Osteocyte (in vitro differentiated cells): ENCODE results near the gene TMEM178B. TPM values are rescaled to one million over a fixed set of nuclear protein-coding genes. Genes with fewer than 3 reads are reported as not detected.

Source experiments
- DNase-seq: peaks from one replicate; pipeline ENCODE4 v3.0.0; 2021; ENCODE audit warnings: mixed read lengths; ENCODE audit not compliant: unreplicated experiment; ENCODE audit errors: extremely low spot score
- H3K27ac Mint-ChIP-seq: one replicate; pipeline ENCODE4 v1.8.0; 2021; ENCODE audit warnings: mild to moderate bottlenecking, mixed read lengths; ENCODE audit not compliant: unreplicated experiment
- H3K27me3 Mint-ChIP-seq: one replicate; pipeline ENCODE4 v1.8.0; 2021; ENCODE audit warnings: mixed read lengths; ENCODE audit not compliant: unreplicated experiment
- H3K36me3 Mint-ChIP-seq: one replicate; pipeline ENCODE4 v1.8.0; 2021; ENCODE audit warnings: mixed read lengths; ENCODE audit not compliant: unreplicated experiment
- H3K4me1 Mint-ChIP-seq: one replicate; pipeline ENCODE4 v1.8.0; 2021; ENCODE audit warnings: mixed read lengths; ENCODE audit not compliant: unreplicated experiment
- H3K4me3 Mint-ChIP-seq: one replicate; pipeline ENCODE4 v1.8.0; 2021; ENCODE audit warnings: mild to moderate bottlenecking, moderate library complexity, mixed read lengths; ENCODE audit not compliant: unreplicated experiment
- H3K9me3 Mint-ChIP-seq: one replicate; pipeline ENCODE4 v1.8.0; 2021; ENCODE audit warnings: mixed read lengths; ENCODE audit not compliant: unreplicated experiment
- CTCF ChIP-seq: fragments of 200-600 bp; sonication (generic); IDR thresholded peaks from 2 replicates; pipeline ENCODE4 v1.5.0; 2021; ENCODE audit warnings: antibody characterized with exemption, mild to moderate bottlenecking, moderate library complexity
- total RNA-seq: library from RNA; stranded (reverse); gene quantifications from 2 replicates; pipeline ENCODE4 v1.2.1, GENCODE V29; 2021

TMEM178B gene
- total RNA-seq, 1 donor from 2014 or later = 0.70 TPM

GRCh38 chr7:141481971-141482370 is 408.1 kb downstream of the TMEM178B start:
- Mint-ChIP-seq H3K27ac (no peak overlapping the region), H3K27me3 (no peaks in the 10 kb centered on the region), H3K4me3 (no peak overlapping the region), H3K36me3 (no peaks in the 10 kb centered on the region), H3K4me1 (no peaks in the 10 kb centered on the region), H3K9me3 (no peaks in the 10 kb centered on the region)
- no peak for DNase-seq
- no peak for TF ChIP-seq CTCF

- H3K9me3 Mint-ChIP-seq = no peaks in the 10 kb centered on the region
- H3K27me3 Mint-ChIP-seq = no peaks in the 10 kb centered on the region
- no peak for DNase-seq
- no peaks in the 10 kb centered on the region for H3K4me1 Mint-ChIP-seq
- no peaks in the 10 kb centered on the region for H3K36me3 Mint-ChIP-seq
- H3K4me3 Mint-ChIP-seq = no peak overlapping the region
- no peak for TF ChIP-seq CTCF
- H3K27ac Mint-ChIP-seq = no peak overlapping the region
These were observed 409.2 kb downstream of the TMEM178B start for GRCh38 chr7:141483044-141483443.

- Mint-ChIP-seq H3K9me3 (no peaks in the 10 kb centered on the region), H3K27ac (no peak overlapping the region), H3K4me1 (no peaks in the 10 kb centered on the region), H3K4me3 (no peak overlapping the region), H3K27me3 (no peaks in the 10 kb centered on the region), H3K36me3 (no peaks in the 10 kb centered on the region)
- no peak for TF ChIP-seq CTCF
- DNase-seq = no peak
These were observed 411.0 kb downstream of the TMEM178B start for GRCh38 chr7:141484907-141485306.

- H3K27me3 Mint-ChIP-seq = no peaks in the 10 kb centered on the region
- no peak overlapping the region for H3K4me3 Mint-ChIP-seq
- no peak overlapping the region for H3K27ac Mint-ChIP-seq
- no peaks in the 10 kb centered on the region for H3K4me1 Mint-ChIP-seq
- no peaks in the 10 kb centered on the region for H3K9me3 Mint-ChIP-seq
- no peak for TF ChIP-seq CTCF
- no peak for DNase-seq
- no peaks in the 10 kb centered on the region for H3K36me3 Mint-ChIP-seq
These were observed 413.1 kb downstream of the TMEM178B start for GRCh38 chr7:141486959-141487358.

GRCh38 chr7:141490474-141490873 is 416.6 kb downstream of the TMEM178B start:
- no peak overlapping the region for H3K4me3 Mint-ChIP-seq
- H3K9me3 Mint-ChIP-seq = no peaks in the 10 kb centered on the region
- no peaks in the 10 kb centered on the region for H3K4me1 Mint-ChIP-seq
- no peak for DNase-seq
- no peaks in the 10 kb centered on the region for H3K36me3 Mint-ChIP-seq
- H3K27ac Mint-ChIP-seq = no peak overlapping the region
- H3K27me3 Mint-ChIP-seq = no peaks in the 10 kb centered on the region
- TF ChIP-seq CTCF = no peak
